HUES6 (cell line): ENCODE results near the gene RRAGC.
"Not testable (repeated sequence)": the region's sequence is repeated elsewhere in the genome, so short reads cannot be mapped to it uniquely, and the experiment has no call there.

ENCODE experiments used
- H3K27ac ChIP-seq: 2 replicates; pipeline ENCODE4 v1.7.0; 2013; ENCODE audit warnings: low read depth, mild to moderate bottlenecking, low read length, inconsistent platforms
- H3K27me3 ChIP-seq: 2 replicates; pipeline ENCODE4 v1.6.1; 2013; ENCODE audit warnings: low read length; ENCODE audit not compliant: control insufficient read depth, insufficient read depth
- H3K36me3 ChIP-seq: 2 replicates; pipeline ENCODE4 v1.6.1; 2013; ENCODE audit warnings: low read length; ENCODE audit not compliant: control insufficient read depth, insufficient read depth
- H3K4me1 ChIP-seq: 2 replicates; pipeline ENCODE4 v1.6.1; 2013; ENCODE audit warnings: low read length; ENCODE audit not compliant: control insufficient read depth, insufficient read depth
- H3K4me3 ChIP-seq: 2 replicates; pipeline ENCODE4 v1.5.1; 2013; ENCODE audit warnings: low read depth, low read length
- H3K9ac ChIP-seq: one replicate; pipeline ENCODE4 v1.6.1; 2013; ENCODE audit warnings: mild to moderate bottlenecking, low read length
- H3K9me3 ChIP-seq: 2 replicates; pipeline ENCODE4 v1.6.1; 2013; ENCODE audit warnings: low read depth, low read length; ENCODE audit not compliant: control insufficient read depth, insufficient read depth

The RRAGC gene

DNA sequence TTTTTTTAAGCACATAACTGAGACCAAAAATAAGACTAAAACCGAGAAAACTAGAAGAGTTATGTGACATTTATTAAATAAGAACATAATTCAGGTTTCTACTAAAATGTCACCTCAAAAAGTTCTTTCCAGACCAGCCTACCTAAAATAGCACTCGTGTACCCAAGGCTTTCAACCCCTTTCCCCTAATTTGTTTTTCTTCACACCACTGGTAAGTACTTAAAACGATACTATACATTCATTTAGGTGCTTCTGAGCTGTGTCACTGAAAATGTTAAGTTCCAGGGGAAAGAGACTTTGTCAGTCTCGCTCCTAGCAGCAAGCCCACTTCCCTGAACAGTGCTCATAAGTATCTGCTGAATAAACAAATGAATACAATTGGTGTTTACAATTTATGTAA is 6.8 kb downstream of the RRAGC start:
- Histone ChIP-seq H3K27ac (no peak overlapping the region), H3K4me3 (no peak overlapping the region), H3K27me3 (no peaks in the 10 kb centered on the region), H3K9ac (no peak overlapping the region), H3K9me3 (no peaks in the 10 kb centered on the region), H3K4me1 (no peaks in the 10 kb centered on the region), H3K36me3 (peaks cover 64% of the 10 kb centered on the region)

DNA sequence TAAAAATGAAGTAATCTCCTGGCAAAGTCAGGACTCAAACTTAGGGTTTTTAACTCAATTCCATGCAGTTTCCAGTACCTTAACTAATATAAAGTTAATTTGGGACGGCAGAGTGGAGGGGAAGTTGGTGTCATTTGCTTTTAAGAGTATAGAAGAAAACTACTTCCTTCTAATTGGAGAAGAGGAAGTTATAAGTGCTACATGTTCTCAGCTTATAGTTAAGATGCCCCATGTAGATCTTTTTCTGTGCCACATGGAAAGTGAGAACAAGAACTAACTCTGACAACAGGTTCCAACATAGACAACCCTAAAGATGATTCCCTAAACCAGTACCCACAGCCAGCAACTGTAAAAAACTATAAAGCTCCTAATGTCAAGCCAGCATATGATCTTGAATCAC is 11.5 kb downstream of the RRAGC start:
- Histone ChIP-seq H3K4me1 (no peaks in the 10 kb centered on the region), H3K9me3 (no peaks in the 10 kb centered on the region), H3K27ac (no peak overlapping the region), H3K4me3 (no peak overlapping the region), H3K27me3 (no peaks in the 10 kb centered on the region), H3K36me3 (peaks cover 66% of the 10 kb centered on the region), H3K9ac (no peak overlapping the region)

DNA sequence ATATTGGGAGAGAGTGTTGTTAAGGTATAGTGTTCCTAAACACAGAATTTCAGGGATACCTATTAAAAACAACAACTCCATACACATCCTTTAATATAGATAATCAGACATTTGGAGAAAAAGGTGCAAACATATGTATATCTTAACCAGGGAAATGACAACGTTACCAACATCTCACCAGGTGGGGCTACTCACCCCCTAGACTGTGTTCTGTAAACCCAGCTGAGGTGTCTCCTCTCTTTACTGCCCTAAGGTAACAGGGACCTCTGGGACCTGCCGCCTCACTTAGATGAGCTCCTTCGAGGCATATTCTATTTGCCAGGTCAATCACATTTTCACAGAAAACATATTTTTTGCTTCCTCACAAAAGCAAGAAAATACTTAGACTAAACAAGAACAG is 13.4 kb downstream of the RRAGC start:
- Histone ChIP-seq H3K36me3 (peaks cover 56% of the 10 kb centered on the region), H3K27ac (no peak overlapping the region), H3K9me3 (no peaks in the 10 kb centered on the region), H3K4me1 (no peaks in the 10 kb centered on the region), H3K4me3 (no peak overlapping the region), H3K27me3 (no peaks in the 10 kb centered on the region), H3K9ac (no peak overlapping the region)

DNA sequence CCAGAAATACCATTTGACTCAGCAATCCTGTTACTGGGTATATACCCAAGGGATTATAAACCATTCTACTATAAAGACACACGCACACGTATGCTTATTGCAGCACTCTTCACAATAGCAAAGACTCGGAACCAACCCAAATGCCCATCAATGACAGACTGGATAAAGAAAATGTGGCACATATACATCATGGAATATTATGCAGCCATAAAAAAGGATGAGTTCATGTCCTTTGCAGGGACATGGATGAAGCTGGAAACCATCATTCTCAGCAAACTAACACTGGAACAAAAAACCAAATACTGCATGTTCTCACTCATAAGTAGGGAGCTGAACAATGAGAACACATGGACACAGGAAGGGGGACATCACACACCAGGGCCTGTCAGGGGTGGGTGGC is 14.5 kb downstream of the RRAGC start:
- H3K36me3 ChIP-seq: peaks cover 49% of the 10 kb centered on the region
- not testable (repeated sequence) for H3K27me3 ChIP-seq, H3K27ac ChIP-seq, H3K9me3 ChIP-seq, H3K4me1 ChIP-seq, H3K4me3 ChIP-seq, H3K9ac ChIP-seq

DNA sequence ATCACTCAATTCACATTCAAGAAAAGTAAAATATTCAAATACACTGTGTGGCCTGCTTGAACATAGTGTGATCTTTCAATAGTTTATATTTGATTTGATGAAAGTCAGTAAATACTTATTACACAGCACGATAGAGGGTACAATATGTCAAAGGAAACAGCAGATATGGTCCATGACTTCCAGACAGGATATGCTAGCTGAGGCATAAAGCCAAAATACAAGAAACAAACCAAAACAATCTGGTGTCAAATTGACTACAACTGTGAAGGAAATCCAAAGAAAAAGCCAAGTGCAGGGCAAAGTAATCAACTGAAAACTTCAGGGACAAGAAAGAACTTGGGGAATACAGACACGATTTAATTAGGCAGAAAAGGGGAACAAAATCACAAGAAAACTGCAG is 19.3 kb downstream of the RRAGC start:
- no peak overlapping the region for H3K4me3 ChIP-seq
- no peaks in the 10 kb centered on the region for H3K9me3 ChIP-seq
- no peak overlapping the region for H3K9ac ChIP-seq
- no peak overlapping the region for H3K27ac ChIP-seq
- peaks cover 33% of the 10 kb centered on the region for H3K36me3 ChIP-seq
- H3K4me1 ChIP-seq: peaks cover 9% of the 10 kb centered on the region
- H3K27me3 ChIP-seq: no peaks in the 10 kb centered on the region

DNA sequence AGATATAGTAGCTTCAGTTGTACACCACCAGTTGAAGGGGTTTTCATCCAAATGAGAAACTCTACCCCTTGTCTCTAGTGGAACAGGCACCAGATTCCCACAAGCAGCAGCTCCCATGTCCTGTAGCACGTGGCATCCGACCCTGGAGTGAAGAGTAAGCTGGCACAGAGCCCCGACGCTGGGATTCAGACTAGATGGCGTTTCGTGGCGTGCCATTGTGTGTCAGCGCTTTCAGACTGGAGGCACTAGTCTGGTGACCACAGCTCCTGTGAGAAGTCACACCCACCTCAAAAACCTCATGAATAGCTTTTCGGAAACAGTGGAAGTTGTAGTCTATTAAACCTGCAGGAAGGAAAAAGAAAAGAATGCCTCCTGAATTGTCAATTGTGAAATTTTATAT is 20.2 kb downstream of the RRAGC start:
- peaks cover 9% of the 10 kb centered on the region for H3K4me1 ChIP-seq
- no peak overlapping the region for H3K9ac ChIP-seq
- H3K9me3 ChIP-seq: no peaks in the 10 kb centered on the region
- H3K4me3 ChIP-seq: no peak overlapping the region
- H3K27me3 ChIP-seq: no peaks in the 10 kb centered on the region
- peaks cover 32% of the 10 kb centered on the region for H3K36me3 ChIP-seq
- no peak overlapping the region for H3K27ac ChIP-seq

DNA sequence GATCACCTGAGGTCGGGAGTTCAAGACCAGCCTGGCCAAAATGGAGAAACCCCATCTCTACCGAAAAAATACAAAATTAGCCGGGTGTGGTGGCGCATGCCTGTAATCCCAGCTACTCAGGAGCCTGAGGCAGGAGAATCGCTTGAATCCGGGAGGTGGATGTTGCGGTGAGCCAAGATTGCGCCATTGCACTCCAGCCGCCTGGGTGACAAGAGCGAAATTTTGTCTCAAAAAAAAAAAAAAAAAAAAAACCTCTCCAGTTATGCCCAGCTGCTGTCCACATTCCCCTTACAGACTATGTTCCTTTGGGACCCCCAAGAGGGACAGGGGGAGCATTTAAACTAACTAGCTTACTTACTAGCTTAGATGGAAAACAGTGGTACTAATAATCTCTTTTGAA is 23.3 kb downstream of the RRAGC start:
- H3K9me3 ChIP-seq, H3K4me3 ChIP-seq, H3K27me3 ChIP-seq, H3K27ac ChIP-seq, H3K9ac ChIP-seq, H3K4me1 ChIP-seq: not testable (repeated sequence)
- peaks cover 20% of the 10 kb centered on the region for H3K36me3 ChIP-seq

DNA sequence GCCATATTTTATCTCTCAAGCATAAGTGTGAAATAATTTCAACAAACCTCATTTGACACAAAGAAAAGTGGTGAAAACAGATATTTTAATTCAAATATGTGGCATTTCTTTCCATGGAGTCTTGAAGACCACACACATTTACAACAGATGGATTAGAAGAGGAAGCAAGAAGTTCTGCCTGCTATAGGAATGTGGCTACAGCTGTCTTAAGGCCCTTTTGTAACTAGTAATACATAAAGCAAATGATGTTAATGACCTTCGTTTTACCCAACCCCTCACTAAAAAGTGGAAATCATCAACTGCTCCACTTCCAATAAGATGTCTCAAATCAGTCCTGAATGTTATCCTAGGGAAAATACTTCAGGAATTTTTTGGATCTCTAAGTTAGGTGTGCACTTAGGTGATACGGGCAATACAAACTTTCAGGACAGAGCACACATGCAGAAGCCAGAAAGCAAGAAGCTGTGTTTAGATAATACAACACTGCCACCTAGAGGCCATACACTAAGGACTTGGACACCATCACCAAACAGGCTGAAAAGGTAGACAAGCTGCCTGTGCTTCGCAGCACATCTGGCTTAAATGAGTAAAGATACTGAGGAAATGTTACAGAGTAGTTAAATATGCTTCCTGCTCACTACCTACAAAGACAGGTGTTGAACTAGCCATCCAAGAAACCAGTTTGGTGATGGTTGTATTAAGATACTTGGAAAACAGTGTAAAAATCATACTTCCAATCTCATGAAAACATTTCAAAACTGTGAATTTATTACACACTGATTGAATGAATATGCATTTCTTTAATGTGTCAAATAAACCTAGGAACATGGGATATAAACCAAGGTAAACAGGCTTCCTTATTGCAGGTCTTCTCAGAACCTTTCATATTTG is 24.4 kb downstream of the RRAGC start:
- Histone ChIP-seq H3K27me3 (no peaks in the 10 kb centered on the region), H3K36me3 (peaks cover 18% of the 10 kb centered on the region), H3K4me3 (no peak overlapping the region), H3K27ac (no peak overlapping the region), H3K4me1 (peaks cover 9% of the 10 kb centered on the region), H3K9ac (no peak overlapping the region), H3K9me3 (no peaks in the 10 kb centered on the region)

DNA sequence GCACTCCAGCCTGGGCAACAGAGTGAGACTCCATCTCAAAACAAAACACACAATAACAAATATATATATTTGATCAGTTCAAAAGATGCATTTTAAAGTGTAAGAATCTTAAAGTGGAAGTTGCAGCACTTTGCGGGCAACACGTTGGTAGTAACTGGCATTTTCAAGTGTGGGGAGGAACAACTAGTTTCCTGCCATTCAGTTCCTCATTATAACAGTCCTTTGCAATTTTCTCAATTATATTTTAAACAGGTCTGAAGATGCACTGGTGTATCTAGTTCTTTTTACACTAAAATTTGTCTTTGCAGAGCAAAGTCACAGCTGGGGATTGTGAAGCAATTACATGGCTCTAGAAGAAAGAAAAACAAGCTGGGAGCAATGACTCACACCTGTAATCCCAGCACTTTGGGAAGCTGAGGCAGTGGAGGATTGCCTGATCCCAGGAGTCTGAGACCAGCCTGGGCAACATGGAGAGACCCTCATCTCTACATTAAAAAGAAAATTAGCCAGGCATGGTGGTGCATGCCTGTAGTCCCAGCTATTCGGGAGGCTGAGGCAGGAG is 25.3 kb downstream of the RRAGC start:
- Histone ChIP-seq H3K27ac (no peak overlapping the region), H3K27me3 (no peaks in the 10 kb centered on the region), H3K36me3 (peaks cover 12% of the 10 kb centered on the region)

DNA sequence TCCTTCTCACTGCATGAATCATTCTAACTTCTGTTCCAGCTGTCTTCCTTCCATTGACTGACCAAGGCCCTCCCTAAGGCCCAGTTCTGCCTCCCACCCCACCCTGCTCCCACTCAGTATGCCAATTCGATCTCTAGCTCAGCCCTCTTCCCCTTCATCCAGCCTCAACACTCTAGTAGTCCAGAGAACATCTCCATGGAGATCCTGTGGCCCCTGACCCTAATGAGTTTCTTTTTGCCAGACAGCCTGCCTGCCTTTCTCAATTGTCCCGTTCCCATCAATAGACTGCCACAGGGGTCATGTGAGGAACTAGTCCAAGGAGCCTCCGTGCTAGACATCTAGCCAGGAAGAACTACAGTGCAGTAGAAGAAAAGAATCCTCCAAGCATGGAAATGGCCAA is 26.4 kb downstream of the RRAGC start:
- Histone ChIP-seq H3K9me3 (no peaks in the 10 kb centered on the region), H3K36me3 (0 out of 2 replicates have a peak, but pooled peaks cover under 1% of the 10 kb centered on the region), H3K4me1 (peaks cover 9% of the 10 kb centered on the region), H3K27ac (no peak overlapping the region), H3K4me3 (no peak overlapping the region), H3K27me3 (no peaks in the 10 kb centered on the region), H3K9ac (no peak overlapping the region)

More for the DNA sequence above, 25.3 kb downstream of the RRAGC start:
- Histone ChIP-seq H3K9ac (no peak overlapping the region), H3K4me1 (peaks cover 9% of the 10 kb centered on the region), H3K9me3 (no peaks in the 10 kb centered on the region), H3K4me3 (no peak overlapping the region)

DNA sequence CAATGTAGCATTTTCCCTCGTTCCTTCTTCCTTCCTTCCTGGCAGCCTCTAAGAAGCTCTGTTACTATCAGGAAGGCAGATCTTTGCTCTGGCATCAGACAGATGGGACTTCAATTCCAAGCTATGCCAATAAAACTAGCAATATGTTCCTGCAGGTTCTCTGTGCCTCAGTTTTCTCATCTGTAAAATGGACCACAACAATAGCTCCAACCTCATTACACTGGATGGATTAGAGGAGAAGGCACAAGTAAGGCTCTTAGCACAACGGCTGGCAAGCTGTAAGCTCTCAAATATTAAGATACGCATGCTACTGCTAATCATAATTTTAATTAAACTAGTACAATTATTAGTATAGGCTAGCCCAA is 27.2 kb downstream of the RRAGC start:
- Histone ChIP-seq H3K4me3 (no peak overlapping the region), H3K36me3 (no peaks in the 10 kb centered on the region), H3K27ac (no peak overlapping the region), H3K9ac (no peak overlapping the region), H3K9me3 (no peaks in the 10 kb centered on the region), H3K27me3 (no peaks in the 10 kb centered on the region), H3K4me1 (peaks cover 9% of the 10 kb centered on the region)
